RPMI8226 (cell line): Measurements from ENCODE around the gene EIF4EBP3.
"Not testable (repeated sequence)": the region's sequence is repeated elsewhere in the genome, so short reads cannot be mapped to it uniquely, and the experiment has no call there.

Source experiments
- DNase-seq: peaks from one replicate; pipeline ENCODE4 v3.0.0-alpha.2; 2015

The EIF4EBP3 gene

GRCh38 chr5:140557965-140558364 lies 10.5 kb downstream of the EIF4EBP3 start:
- no peak for DNase-seq

GRCh38 chr5:140558542-140558941 lies 11.1 kb downstream of the EIF4EBP3 start:
- DNase-seq = no peak

DNA sequence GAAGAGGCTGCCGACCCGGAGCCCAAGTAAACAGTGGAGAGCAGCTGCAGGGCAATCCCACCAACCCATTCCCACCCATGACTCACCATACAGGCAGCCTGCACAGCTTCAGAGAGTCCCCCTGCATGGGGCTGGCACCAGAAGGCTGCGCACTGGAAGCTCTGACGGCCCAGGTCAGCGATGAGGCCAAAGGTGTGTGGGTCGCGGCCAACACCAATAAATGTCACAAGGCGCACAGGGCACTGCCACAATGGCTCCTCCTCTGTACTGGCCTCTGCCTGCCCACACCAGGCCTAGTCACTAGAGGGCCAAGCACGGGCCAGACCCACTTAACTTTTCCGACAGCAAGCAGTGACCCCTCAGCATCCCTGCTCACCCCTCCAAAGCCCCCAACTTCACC lies 12.8 kb downstream of the EIF4EBP3 start:
- DNase-seq = no peak

DNA sequence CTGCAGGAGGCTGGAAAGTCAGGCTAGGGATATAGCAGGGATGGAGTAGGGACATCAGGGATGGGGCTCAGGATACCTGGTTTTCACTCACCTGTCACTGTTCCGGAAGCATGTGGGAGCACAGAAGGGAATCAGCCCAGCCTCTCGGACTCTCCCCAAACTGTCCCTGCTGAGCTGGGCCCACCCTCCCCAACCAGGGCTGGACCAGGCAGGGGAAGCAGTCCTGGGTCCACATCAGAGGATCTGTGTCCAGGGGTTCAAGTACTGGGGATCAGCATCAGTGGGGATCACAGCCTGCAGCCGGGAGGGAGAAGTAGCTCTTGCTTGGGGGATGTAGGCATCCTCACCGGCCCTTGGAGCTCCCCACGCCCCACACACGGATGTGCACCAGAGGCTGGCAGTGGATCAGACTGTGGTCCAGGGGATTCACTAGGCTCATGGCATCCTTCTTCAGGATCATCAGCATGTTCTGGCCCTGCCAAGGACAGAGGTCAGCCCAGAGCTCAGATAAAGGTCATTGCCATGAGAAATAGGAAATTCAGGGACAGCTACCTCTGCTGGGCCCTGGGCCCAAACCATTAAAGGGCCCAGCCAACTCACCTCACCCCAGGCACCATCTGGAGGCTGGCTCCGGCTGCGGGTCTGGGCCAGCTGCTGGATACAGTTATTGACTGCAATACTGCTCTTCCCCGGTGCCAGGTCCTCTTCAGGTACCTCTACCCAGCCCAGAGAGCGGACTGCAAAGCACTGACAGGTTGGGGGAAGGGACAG lies 14.5 kb downstream of the EIF4EBP3 start:
- no peak for DNase-seq

DNA sequence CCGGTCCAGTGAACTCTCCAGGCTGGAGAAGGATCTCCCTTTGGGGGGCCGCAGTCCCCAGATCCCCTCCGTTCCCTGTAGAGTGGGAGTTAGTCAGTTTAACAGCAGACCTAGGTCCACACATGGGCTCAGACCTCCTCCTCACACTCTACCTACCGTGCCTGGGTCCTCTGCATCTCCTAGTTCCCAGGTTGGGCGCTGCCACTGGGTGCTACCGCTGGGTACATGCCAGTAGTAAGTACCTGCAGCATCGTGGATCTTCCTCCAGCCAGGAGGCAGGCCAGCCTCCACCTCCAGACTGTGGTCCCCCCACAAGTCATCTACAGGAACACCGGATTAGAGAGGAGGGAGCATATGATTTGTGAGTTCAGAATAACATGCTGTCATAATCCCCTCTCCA lies 16.1 kb downstream of the EIF4EBP3 start:
- peak; percentile 37 for DNase-seq

GRCh38 chr5:140564196-140565023 lies 16.9 kb downstream of the EIF4EBP3 start, which contains the start of the genes APBB3 and SLC35A4:
APBB3 (minus strand) TSS chr5:140564598; CDS start chr5:140564245, 353 bp downstream.
SLC35A4 (plus strand) TSS chr5:140564828; CDS start chr5:140567170, 2,342 bp downstream.
- peak; percentile 98 for DNase-seq

- no peak for DNase-seq
Measured at GRCh38 chr5:140565024-140565779, 17.7 kb downstream of the EIF4EBP3 start.

- DNase-seq = no peak
Measured at GRCh38 chr5:140565780-140566095, 18.3 kb downstream of the EIF4EBP3 start.

GRCh38 chr5:140566665-140567064 lies 19.2 kb downstream of the EIF4EBP3 start:
- no peak for DNase-seq

- no peak for DNase-seq
Measured at GRCh38 chr5:140567136-140567818, 19.8 kb downstream of the EIF4EBP3 start.

- DNase-seq = no peak
Measured at GRCh38 chr5:140567871-140568270, 20.4 kb downstream of the EIF4EBP3 start.

GRCh38 chr5:140568443-140569063 lies 21.1 kb downstream of the EIF4EBP3 start:
- DNase-seq = no peak

- DNase-seq = peak; percentile 71
Measured at GRCh38 chr5:140569197-140569596, 21.7 kb downstream of the EIF4EBP3 start.

DNA sequence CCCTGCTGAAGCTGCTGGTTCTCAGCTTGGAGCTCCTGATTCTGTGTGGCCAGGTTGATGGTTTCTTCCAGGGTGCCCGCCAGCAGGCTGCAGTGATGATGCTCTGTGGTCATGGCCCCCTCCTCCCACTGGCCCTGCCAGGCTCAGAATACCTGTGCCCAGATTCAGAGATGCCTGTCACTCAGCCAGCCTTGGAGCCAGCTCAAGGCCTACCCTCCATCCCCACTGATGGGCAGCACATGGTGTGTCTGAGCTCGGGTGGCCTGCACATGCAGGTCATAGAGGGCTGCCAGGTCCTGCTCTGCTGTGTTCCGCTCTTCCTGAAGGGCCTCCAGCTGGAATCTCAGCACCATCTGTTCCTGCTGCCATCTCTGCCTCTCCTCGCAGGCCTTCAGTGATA lies 22.6 kb downstream of the EIF4EBP3 start:
- no peak for DNase-seq

- DNase-seq = no peak
Measured at GRCh38 chr5:140570488-140570887, 23.0 kb downstream of the EIF4EBP3 start.

- DNase-seq = no peak
Measured at GRCh38 chr5:140571105-140571504, 23.6 kb downstream of the EIF4EBP3 start.

DNA sequence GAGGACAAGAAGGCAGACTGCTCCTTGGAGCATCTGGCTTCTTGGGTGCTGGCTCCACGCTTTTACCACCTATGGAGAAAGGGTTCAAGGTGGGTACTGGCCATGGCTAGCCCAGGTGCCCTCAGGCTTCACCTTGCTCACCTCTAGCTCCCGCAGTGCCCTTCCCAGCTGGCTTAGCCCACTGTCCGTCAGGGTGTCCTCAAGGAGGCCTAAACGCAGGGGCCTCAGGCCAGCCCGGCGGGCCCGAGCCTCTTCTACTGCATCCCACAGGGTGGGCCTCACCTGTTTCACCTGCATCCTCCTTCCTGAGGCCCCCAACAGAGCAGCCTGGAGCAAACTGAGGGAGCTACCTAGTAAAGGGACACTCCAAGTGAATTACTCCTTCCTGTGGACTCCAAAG lies 26.2 kb downstream of the EIF4EBP3 start:
- DNase-seq = no peak

- DNase-seq = no peak
Measured at GRCh38 chr5:140574165-140574564, 26.7 kb downstream of the EIF4EBP3 start.

DNA sequence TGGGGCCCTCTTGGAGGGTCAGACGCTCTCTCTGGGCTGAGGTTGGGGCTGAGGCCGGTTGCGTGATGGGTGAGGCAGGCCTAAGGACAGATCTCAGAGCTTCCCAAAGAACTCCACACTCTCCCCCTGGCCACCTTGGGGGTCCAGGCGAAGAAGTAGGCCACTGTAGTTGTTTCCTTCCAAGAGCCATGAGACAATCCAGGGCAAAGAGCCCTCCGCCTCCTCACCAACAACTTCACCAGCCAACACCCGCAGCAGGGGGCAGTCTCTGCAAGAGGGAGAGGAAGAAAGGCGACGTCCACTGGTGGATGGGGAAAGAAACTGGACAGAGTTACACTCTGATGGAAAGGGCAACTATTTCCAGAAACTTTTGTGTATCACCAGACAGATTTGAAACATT lies 27.8 kb downstream of the EIF4EBP3 start:
- DNase-seq = no peak

DNA sequence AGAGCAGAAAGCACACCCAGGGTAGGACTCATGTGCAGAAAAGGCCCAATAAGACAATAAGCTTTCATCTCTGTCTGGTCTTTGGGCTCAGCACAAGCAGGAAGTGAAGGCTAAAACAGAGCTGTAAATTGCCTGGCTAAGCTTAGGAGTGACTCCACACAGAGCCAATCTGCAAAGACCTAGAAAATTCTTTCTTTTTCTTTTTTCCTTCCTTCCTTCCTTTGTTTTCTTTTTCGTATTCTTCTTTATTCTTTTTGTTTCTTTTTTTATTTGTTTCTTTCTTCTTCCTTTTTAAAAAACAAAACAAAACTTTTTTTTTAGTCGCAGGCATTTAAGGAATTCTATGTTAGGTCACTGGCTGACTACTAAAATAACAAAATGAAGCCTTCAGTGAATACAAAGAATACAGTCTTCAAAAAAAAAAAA lies 29.3 kb downstream of the EIF4EBP3 start:
- no peak for DNase-seq

GRCh38 chr5:140579188-140579747 lies 31.8 kb downstream of the EIF4EBP3 start:
- DNase-seq = not testable (repeated sequence)

GRCh38 chr5:140587495-140587894 lies 40.0 kb downstream of the EIF4EBP3 start:
- no peak for DNase-seq
